HL-60 (cell line): Measurements from ENCODE around the gene SIVA1.

Experiments used
- DNase-seq, 2 experiments: peaks; one replicate each; pipeline ENCODE4 v3.0.0-alpha.2; 2010 to 2020; ENCODE audit warnings: low read depth in 1 of 2, low spot score in 1 of 2
- H3K27ac ChIP-seq: fragments of 250-450 bp; sonication (Bioruptor Pico); replicated peaks from 2 replicates; pipeline ENCODE4 v1.5.1; 2020; ENCODE audit warnings: mild to moderate bottlenecking, moderate library complexity
- H3K27me3 ChIP-seq: fragments of 250-450 bp; sonication (Bioruptor Pico); 2 replicates; pipeline ENCODE4 v1.5.1; 2021; ENCODE audit warnings: mild to moderate bottlenecking, moderate library complexity; ENCODE audit not compliant: insufficient read depth, poor library complexity, severe bottlenecking
- H3K4me3 ChIP-seq: replicated peaks from 2 replicates; pipeline ENCODE4 v1.5.1; 2011; ENCODE audit warnings: mild to moderate bottlenecking, control low read depth, low read length; ENCODE audit not compliant: insufficient read depth
- GABPA ChIP-seq: IDR thresholded peaks from 2 replicates; pipeline ENCODE4 v1.6.1; 2012; ENCODE audit warnings: low read depth
- POLR2AphosphoS5 ChIP-seq: IDR thresholded peaks from 2 replicates; pipeline ENCODE4 v1.6.1; 2012; ENCODE audit warnings: low read depth
- REST ChIP-seq: IDR thresholded peaks from 2 replicates; pipeline ENCODE4 v1.6.1; 2012; ENCODE audit warnings: low read depth; ENCODE audit not compliant: insufficient replicate concordance
- SPI1 ChIP-seq: IDR thresholded peaks from 2 replicates; pipeline ENCODE4 v1.6.1; 2012; ENCODE audit warnings: low read depth, mild to moderate bottlenecking, borderline replicate concordance
- TF ChIP-seq, protein P1 (sequence below): IDR thresholded peaks from one replicate; pipeline ENCODE4 v1.5.1; 2011; ENCODE audit warnings: low read length, control low read depth, inconsistent platforms; ENCODE audit not compliant: insufficient read depth

Gene SIVA1

GRCh38 chr14:104718871-104719270, 34.1 kb upstream of the SIVA1 start:
- H3K27ac ChIP-seq, result no peak overlapping the region
- TF ChIP-seq, protein P1, sequence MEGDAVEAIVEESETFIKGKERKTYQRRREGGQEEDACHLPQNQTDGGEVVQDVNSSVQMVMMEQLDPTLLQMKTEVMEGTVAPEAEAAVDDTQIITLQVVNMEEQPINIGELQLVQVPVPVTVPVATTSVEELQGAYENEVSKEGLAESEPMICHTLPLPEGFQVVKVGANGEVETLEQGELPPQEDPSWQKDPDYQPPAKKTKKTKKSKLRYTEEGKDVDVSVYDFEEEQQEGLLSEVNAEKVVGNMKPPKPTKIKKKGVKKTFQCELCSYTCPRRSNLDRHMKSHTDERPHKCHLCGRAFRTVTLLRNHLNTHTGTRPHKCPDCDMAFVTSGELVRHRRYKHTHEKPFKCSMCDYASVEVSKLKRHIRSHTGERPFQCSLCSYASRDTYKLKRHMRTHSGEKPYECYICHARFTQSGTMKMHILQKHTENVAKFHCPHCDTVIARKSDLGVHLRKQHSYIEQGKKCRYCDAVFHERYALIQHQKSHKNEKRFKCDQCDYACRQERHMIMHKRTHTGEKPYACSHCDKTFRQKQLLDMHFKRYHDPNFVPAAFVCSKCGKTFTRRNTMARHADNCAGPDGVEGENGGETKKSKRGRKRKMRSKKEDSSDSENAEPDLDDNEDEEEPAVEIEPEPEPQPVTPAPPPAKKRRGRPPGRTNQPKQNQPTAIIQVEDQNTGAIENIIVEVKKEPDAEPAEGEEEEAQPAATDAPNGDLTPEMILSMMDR, result no peak
- TF ChIP-seq POLR2AphosphoS5 (no peak), REST (no peak), GABPA (no peak), SPI1 (no peak)
- no peaks in the 10 kb centered on the region for H3K27me3 ChIP-seq
- no peak for DNase-seq
- H3K4me3 ChIP-seq, result no peak overlapping the region

- Histone ChIP-seq H3K27me3 (no peaks in the 10 kb centered on the region), H3K27ac (no peak overlapping the region), H3K4me3 (no peak overlapping the region)
- no peak for DNase-seq
- TF ChIP-seq, protein P1, result no peak
- TF ChIP-seq POLR2AphosphoS5, result no peak
- TF ChIP-seq SPI1, result no peak
- TF ChIP-seq GABPA, result no peak
- no peak for TF ChIP-seq REST
Measured at GRCh38 chr14:104719343-104719742, 33.6 kb upstream of the SIVA1 start.

- Histone ChIP-seq H3K27ac (no peak overlapping the region), H3K27me3 (peaks cover 13% of the 10 kb centered on the region), H3K4me3 (no peak overlapping the region)
- DNase-seq, result no peak
- TF ChIP-seq, protein P1, result no peak
- TF ChIP-seq POLR2AphosphoS5 (no peak), GABPA (no peak), REST (no peak)
Measured at GRCh38 chr14:104721505-104722431, 31.2 kb upstream of the SIVA1 start.
